Karpas-422 (cell line): ENCODE measurements around the gene RADIL. TPM values are rescaled to one million over a fixed set of nuclear protein-coding genes. Genes with fewer than 3 reads are reported as not detected.

Source experiments
- DNase-seq: peaks from one replicate; pipeline ENCODE4 v3.0.0-alpha.2; 2015
- H2AFZ ChIP-seq: fragments of 200-600 bp; sonication (generic); 2 replicates; pipeline ENCODE4 v1.6.1; 2014; ENCODE audit warnings: antibody characterized with exemption, low read length, mixed read lengths
- H3K27ac ChIP-seq: fragments of 200-600 bp; sonication (generic); 2 replicates; pipeline ENCODE4 v1.5.1; 2014; ENCODE audit warnings: mild to moderate bottlenecking, low read length, moderate library complexity
- H3K27me3 ChIP-seq: fragments of 200-600 bp; sonication (generic); 2 replicates; pipeline ENCODE4 v1.6.1; 2014; ENCODE audit warnings: low read length, mixed read lengths
- H3K36me3 ChIP-seq: fragments of 200-600 bp; sonication (generic); 2 replicates; pipeline ENCODE4 v1.6.1; 2014; ENCODE audit warnings: low read length, mixed read lengths; ENCODE audit not compliant: insufficient read depth
- H3K4me1 ChIP-seq: fragments of 200-600 bp; sonication (generic); 2 replicates; pipeline ENCODE4 v1.6.1; 2014; ENCODE audit warnings: mild to moderate bottlenecking, low read length, mixed read lengths
- H3K4me2 ChIP-seq: fragments of 200-600 bp; sonication (generic); 2 replicates; pipeline ENCODE4 v1.6.1; 2014; ENCODE audit warnings: low read length, low read depth, mild to moderate bottlenecking; ENCODE audit not compliant: poor library complexity, severe bottlenecking
- H3K4me3 ChIP-seq: fragments of 200-600 bp; sonication (generic); 2 replicates; pipeline ENCODE4 v1.5.1; 2014; ENCODE audit warnings: mild to moderate bottlenecking, antibody characterized with exemption, low read length, mixed read lengths
- H3K79me2 ChIP-seq: fragments of 200-600 bp; sonication (generic); 2 replicates; pipeline ENCODE4 v1.6.1; 2014; ENCODE audit warnings: mild to moderate bottlenecking, low read length, mixed read lengths
- H3K9ac ChIP-seq: fragments of 200-600 bp; sonication (generic); 2 replicates; pipeline ENCODE4 v1.6.0; 2014; ENCODE audit warnings: low read length
- H3K9me2 ChIP-seq: fragments of 200-600 bp; sonication (generic), shearing (Covaris generic); replicated peaks from 2 replicates; pipeline ENCODE4 v1.6.0; 2014; ENCODE audit warnings: mild to moderate bottlenecking, low read length, moderate library complexity; ENCODE audit not compliant: insufficient read depth
- H3K9me3 ChIP-seq: fragments of 300-700, 200-600 bp; sonication (generic); 2 replicates; pipeline ENCODE4 v1.6.1; 2014; ENCODE audit warnings: low read length, mixed read lengths
- H4K20me1 ChIP-seq: fragments of 200-600 bp; sonication (generic); 2 replicates; pipeline ENCODE4 v1.6.1; 2014; ENCODE audit warnings: mild to moderate bottlenecking, antibody characterized with exemption, low read length, low read depth; ENCODE audit not compliant: insufficient read depth
- total RNA-seq: library from RNA; depleted of rRNA; stranded (reverse); fragments of >200 nt; shearing (Covaris generic); gene quantifications from 2 replicates; pipeline ENCODE4 v1.2.3, GENCODE V29; 2014; ENCODE audit warnings: low replicate concordance

RADIL gene
- total RNA-seq, 1 experiment from 2014 or later, result not detected

DNA sequence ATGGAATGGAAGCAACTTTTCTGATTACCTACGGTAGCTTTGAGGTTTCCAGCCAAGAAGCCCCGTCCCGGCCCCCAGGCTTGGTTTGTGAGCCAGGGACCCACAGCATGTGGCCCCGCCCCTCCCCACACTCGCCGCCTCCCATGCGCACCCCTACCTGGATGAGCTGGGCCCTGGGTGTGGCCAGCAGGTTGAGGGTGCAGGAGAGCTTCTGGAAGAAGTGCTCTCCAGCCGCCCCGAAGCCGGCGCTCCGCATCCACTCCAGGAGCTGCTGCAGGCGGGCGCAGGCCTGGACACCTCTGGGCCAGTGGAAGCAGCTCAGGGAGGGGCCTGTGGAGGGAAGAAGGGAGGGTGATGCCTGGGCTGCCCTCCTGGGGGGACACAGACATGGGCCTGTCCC is 68.4 kb downstream of the RADIL start:
- Histone ChIP-seq H3K9me2 (no peaks in the 10 kb centered on the region), H3K9ac (no peak overlapping the region), H3K27me3 (no peaks in the 10 kb centered on the region)

DNA sequence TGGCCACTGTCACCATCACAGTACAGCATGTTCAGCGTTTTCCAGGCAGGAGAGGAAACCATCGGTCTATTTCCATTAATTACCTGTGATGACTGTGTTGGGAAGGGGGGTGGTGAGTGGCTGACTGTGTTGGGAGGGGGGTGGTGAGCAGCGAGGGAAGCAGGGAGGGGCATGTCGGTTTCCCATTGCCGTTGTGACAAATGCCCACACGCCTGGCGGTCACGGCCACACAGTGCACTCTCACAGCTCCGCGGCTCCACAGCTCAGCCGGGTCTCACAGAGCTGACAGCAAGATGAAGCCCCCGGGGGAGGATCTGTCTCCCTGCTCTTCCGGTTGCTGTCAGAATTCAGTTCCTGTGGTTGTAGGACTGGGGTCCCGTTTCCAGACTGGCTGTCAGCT is 69.1 kb downstream of the RADIL start:
- Histone ChIP-seq H4K20me1 (no peaks in the 10 kb centered on the region), H3K4me1 (no peaks in the 10 kb centered on the region), H3K9me3 (no peaks in the 10 kb centered on the region), H3K4me2 (no peak overlapping the region), H3K36me3 (no peaks in the 10 kb centered on the region), H3K27me3 (no peaks in the 10 kb centered on the region), H3K79me2 (no peaks in the 10 kb centered on the region), H3K9me2 (no peaks in the 10 kb centered on the region), H2AFZ (no peak overlapping the region), H3K4me3 (no peak overlapping the region), H3K27ac (no peak overlapping the region), H3K9ac (no peak overlapping the region)
- no peak for DNase-seq

More for the DNA sequence above, 68.4 kb downstream of the RADIL start:
- Histone ChIP-seq H3K79me2 (no peaks in the 10 kb centered on the region), H3K9me3 (no peaks in the 10 kb centered on the region), H3K27ac (no peak overlapping the region), H3K4me3 (no peak overlapping the region), H3K4me2 (no peak overlapping the region), H3K36me3 (no peaks in the 10 kb centered on the region), H3K4me1 (no peaks in the 10 kb centered on the region), H2AFZ (no peak overlapping the region), H4K20me1 (no peaks in the 10 kb centered on the region)
- no peak for DNase-seq

DNA sequence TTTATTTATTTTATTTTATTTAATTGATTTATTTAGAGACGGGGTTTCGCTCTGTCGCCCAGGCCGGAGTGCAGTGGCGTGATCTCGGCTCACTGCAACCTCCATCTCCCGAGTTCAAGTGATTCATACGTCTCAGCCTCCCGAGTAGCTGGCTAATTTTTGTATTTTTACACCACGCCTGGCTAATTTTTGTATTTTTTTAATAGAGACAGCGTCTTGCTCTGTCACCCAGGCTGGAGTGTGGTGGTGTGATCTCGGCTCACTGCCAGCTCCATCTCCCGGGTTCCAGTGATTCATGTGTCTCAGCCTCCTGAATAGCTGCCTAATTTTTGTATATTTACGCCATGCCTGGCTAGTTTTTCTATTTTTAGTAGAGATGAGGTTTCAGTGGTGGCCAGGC is 73.8 kb downstream of the RADIL start:
- Histone ChIP-seq H3K9me3 (no peaks in the 10 kb centered on the region), H3K27ac (no peak overlapping the region), H3K4me3 (no peak overlapping the region), H3K79me2 (no peaks in the 10 kb centered on the region), H4K20me1 (no peaks in the 10 kb centered on the region), H3K27me3 (no peaks in the 10 kb centered on the region), H3K9ac (no peak overlapping the region), H3K4me2 (no peak overlapping the region), H3K36me3 (no peaks in the 10 kb centered on the region), H2AFZ (no peak overlapping the region), H3K9me2 (no peaks in the 10 kb centered on the region), H3K4me1 (no peaks in the 10 kb centered on the region)
- no peak for DNase-seq

DNA sequence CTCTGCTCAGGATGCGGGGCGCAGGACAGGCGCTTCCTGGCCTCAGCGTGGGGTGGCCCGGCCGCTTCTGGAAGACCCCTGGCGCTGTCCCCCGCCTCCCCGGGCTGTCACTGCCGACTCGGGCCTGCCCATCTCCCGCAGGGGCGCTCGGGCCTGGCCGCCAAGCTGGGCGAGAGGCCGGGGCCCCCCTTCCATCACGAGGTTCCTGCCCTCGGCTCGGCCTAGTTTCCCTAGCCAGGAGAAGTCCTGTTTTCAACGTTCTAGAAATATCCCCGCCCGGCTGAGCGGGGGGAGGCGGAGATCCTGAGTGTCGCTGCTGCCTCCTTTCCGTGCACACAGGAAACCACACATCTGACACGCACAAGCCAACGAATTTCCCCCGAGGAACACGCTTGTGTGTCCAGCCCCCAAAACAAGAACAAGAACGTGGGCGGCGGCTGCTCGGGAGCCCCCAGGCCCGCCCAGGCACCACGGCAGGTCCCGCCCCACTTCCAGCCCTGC is 74.4 kb downstream of the RADIL start:
- Histone ChIP-seq H3K4me1 (no peaks in the 10 kb centered on the region), H3K4me2 (no peak overlapping the region), H4K20me1 (no peaks in the 10 kb centered on the region), H3K36me3 (no peaks in the 10 kb centered on the region), H2AFZ (no peak overlapping the region), H3K9me2 (no peaks in the 10 kb centered on the region), H3K27me3 (no peaks in the 10 kb centered on the region), H3K9ac (no peak overlapping the region), H3K27ac (no peak overlapping the region), H3K9me3 (no peaks in the 10 kb centered on the region), H3K4me3 (no peak overlapping the region), H3K79me2 (no peaks in the 10 kb centered on the region)
- no peak for DNase-seq

DNA sequence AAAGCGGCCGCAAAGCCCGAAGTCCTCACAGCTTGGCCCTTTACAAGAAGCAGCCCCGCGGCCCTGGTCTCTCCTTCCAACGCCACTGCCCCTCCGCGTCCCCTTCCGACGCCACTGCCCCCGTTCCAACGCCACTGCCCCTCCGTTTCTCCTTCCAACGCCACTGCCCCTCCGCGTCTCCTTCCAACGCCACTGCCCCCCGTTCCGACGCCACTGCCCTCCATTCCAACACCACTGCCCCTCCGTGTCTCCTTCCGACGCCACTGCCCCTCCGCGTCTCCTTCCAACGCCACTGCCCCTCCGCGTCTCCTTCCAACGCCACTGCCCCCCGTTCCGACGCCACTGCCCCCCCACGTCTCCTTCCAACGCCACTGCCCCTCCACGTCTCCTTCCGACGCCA is 75.0 kb downstream of the RADIL start:
- no peak overlapping the region for H3K9ac ChIP-seq
- H3K4me1 ChIP-seq, result no peaks in the 10 kb centered on the region
- no peaks in the 10 kb centered on the region for H4K20me1 ChIP-seq
- no peaks in the 10 kb centered on the region for H3K27me3 ChIP-seq
- H3K4me2 ChIP-seq, result no peak overlapping the region
- H3K36me3 ChIP-seq, result no peaks in the 10 kb centered on the region
- no peak overlapping the region for H3K4me3 ChIP-seq
- DNase-seq, result no peak
- no peaks in the 10 kb centered on the region for H3K9me2 ChIP-seq
- no peaks in the 10 kb centered on the region for H3K79me2 ChIP-seq
- no peak overlapping the region for H2AFZ ChIP-seq
- no peak overlapping the region for H3K27ac ChIP-seq
- no peaks in the 10 kb centered on the region for H3K9me3 ChIP-seq

DNA sequence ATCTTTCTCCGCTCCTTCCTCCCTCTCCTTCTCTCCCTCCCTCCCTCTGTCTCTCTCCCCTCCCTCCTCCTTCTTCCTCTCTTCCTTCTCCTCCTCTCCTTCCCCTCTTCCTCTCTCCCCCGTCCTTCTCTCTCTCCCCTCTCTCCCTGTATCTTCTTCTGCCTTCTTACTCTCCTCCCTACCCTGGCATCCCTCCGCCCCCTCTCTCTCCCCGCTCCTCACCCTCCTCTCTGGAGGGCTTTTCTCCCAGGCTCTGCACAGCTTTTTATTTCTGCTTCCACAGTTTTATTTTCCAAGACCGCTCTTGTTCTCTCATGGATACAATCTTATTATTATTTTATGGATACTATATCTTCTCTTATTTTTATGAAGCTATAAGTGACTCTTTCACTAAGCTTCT is 75.5 kb downstream of the RADIL start:
- Histone ChIP-seq H3K79me2 (no peaks in the 10 kb centered on the region), H3K9me2 (no peaks in the 10 kb centered on the region), H3K27ac (no peak overlapping the region), H2AFZ (no peak overlapping the region), H3K9me3 (no peaks in the 10 kb centered on the region), H3K4me3 (no peak overlapping the region), H3K36me3 (no peaks in the 10 kb centered on the region), H3K4me1 (no peaks in the 10 kb centered on the region), H3K9ac (no peak overlapping the region), H3K4me2 (no peak overlapping the region), H3K27me3 (no peaks in the 10 kb centered on the region), H4K20me1 (no peaks in the 10 kb centered on the region)
- DNase-seq, result no peak

DNA sequence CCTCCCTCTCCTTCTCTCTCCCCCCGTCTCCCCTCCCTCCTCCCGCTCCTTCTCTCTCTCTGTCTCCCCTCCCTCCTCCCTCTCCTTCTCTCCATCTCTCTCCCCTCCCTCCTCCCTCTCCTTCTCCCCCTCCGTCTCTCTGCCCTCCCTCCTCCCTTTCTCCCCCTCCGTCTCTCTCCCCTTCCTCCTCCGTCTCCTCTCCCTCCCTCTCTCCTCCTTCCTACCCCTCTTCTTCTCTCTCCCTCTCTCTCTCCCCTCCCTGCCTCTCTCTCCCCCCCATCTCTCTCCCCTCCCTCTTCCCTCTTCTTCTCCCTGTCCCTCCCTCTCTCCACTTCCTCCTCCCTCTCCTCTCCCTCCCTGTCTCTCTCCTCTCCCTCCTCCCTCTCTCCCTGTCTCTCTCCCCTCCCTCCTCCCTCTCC is 75.9 kb downstream of the RADIL start:
- Histone ChIP-seq H3K4me3 (no peak overlapping the region), H3K9me2 (no peaks in the 10 kb centered on the region), H3K79me2 (no peaks in the 10 kb centered on the region), H3K27ac (no peak overlapping the region), H4K20me1 (no peaks in the 10 kb centered on the region), H3K27me3 (no peaks in the 10 kb centered on the region), H3K4me2 (no peak overlapping the region), H3K4me1 (no peaks in the 10 kb centered on the region), H3K36me3 (no peaks in the 10 kb centered on the region), H2AFZ (no peak overlapping the region), H3K9me3 (no peaks in the 10 kb centered on the region), H3K9ac (no peak overlapping the region)
- DNase-seq, result no peak

DNA sequence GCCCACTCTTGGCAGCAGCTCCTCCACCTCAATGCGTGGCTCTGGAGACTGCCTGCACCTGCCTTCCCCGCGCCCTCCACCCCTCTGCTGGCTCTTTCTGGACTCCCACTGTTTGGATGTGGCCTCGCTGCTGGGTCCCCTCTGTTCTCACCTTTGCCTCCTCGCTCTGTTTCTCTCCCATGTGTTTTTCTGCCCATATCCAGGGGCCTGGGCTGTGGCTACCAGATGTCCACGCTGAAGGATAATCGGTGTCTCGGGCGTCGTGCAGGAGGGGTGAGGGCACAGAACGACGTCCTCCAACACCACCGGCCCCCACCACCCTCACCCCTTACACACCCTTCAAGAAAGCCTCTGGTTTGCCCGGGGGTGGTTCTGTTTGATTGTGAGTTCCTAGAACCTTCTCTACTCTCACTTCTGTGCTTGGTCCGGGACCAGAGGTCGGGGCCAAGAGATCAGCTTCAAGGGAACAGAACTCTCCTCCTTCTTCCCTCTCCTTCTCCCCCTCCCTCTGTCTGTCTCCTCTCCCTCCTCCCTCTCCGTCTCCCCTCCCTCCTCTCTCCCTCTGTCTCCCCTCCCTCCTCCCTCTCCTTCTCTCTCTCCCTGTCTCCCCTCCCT is 76.4 kb downstream of the RADIL start:
- H3K36me3 ChIP-seq, result no peaks in the 10 kb centered on the region
- no peaks in the 10 kb centered on the region for H3K9me3 ChIP-seq
- H3K27ac ChIP-seq, result no peak overlapping the region
- H3K4me1 ChIP-seq, result no peaks in the 10 kb centered on the region
- no peaks in the 10 kb centered on the region for H4K20me1 ChIP-seq
- H3K9ac ChIP-seq, result no peak overlapping the region
- H3K4me3 ChIP-seq, result no peak overlapping the region
- H3K79me2 ChIP-seq, result no peaks in the 10 kb centered on the region
- no peak overlapping the region for H3K4me2 ChIP-seq
- H3K9me2 ChIP-seq, result no peaks in the 10 kb centered on the region
- no peak for DNase-seq
- H3K27me3 ChIP-seq, result no peaks in the 10 kb centered on the region
- H2AFZ ChIP-seq, result no peak overlapping the region

DNA sequence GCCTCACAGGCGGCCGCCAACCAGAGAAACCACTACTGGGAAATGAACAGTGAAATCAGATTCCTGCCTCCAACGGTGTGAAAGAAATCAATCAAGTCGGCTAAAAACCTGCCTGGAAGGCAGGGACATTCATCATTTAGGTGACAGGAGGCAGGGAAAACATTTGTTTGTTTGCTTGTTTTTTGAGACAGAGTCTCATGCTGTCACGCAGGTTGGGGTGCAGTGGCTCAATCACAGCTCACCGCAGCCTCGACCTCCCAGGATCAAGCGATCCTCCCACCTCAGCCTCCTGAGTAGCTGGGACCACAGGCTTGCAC is 77.6 kb downstream of the RADIL start:
- DNase-seq, result no peak

More for the DNA sequence above, 77.6 kb downstream of the RADIL start:
- Histone ChIP-seq H3K4me3 (no peak overlapping the region), H3K4me2 (no peak overlapping the region), H3K9me2 (no peaks in the 10 kb centered on the region), H3K36me3 (no peaks in the 10 kb centered on the region), H4K20me1 (no peaks in the 10 kb centered on the region), H2AFZ (no peak overlapping the region), H3K9me3 (no peaks in the 10 kb centered on the region), H3K79me2 (no peaks in the 10 kb centered on the region), H3K27me3 (no peaks in the 10 kb centered on the region), H3K4me1 (no peaks in the 10 kb centered on the region), H3K9ac (no peak overlapping the region), H3K27ac (no peak overlapping the region)
